B cell (primary cell): Measurements from ENCODE around the gene NUDT12. TPM values are rescaled to one million over a fixed set of nuclear protein-coding genes. Genes with fewer than 3 reads are reported as not detected.

Experiments
- ATAC-seq: fragments of 200-7000 bp; cut with Tn5 transposase; one replicate; pipeline ENCODE4 v1.10.0; 2021; ENCODE audit warnings: low read depth, mild to moderate bottlenecking, moderate number of reproducible peaks, moderate library complexity
- CTCF ChIA-PET: fragments of 350-600 bp; sonication (Branson Sonifier 250); formaldehyde crosslinking; loops from one replicate; lab custom pipeline; 2021; ENCODE audit warnings: antibody characterized with exemption, inconsistent platforms; lab: Charles Lee
- POLR2A ChIA-PET: fragments of 350-600 bp; sonication (Branson Sonifier 250); formaldehyde crosslinking; loops from one replicate; lab custom pipeline; 2021; ENCODE audit warnings: antibody characterized with exemption; lab: Charles Lee
- DNase-seq: peaks from one replicate; pipeline ENCODE4 v3.0.0; 2013
- H2AFZ ChIP-seq: 2 replicates; pipeline ENCODE4 v1.6.1; 2012; ENCODE audit warnings: mild to moderate bottlenecking, low read depth, low read length; ENCODE audit not compliant: insufficient read depth, poor library complexity, severe bottlenecking
- H3K27ac ChIP-seq, 2 donors: 1 replicate in 1 of 2; 2 replicates in 1 of 2; pipeline ENCODE4 v1.5.1; 2012 to 2013; ENCODE audit warnings: low read length in 2 of 2, mild to moderate bottlenecking in 2 of 2, moderate library complexity in 1 of 2
- H3K27me3 ChIP-seq, 4 experiments: fragments of 200-600 bp in 1 of 4; sonication (generic) in 1 of 4; replicated peaks in 1 of 4; 1 replicate in 2 of 4; 2 replicates in 2 of 4; pipeline versions ENCODE4 v1.6.1 to v1.7.0; 2013 to 2016; ENCODE audit warnings: low read length in 3 of 4, mild to moderate bottlenecking in 2 of 4, mixed read lengths in 1 of 4, moderate library complexity in 1 of 4; ENCODE audit not compliant: insufficient read depth in 4 of 4, control insufficient read depth in 3 of 4; ENCODE audit errors: control extremely low read depth in 1 of 4
- H3K36me3 ChIP-seq, 2 experiments: replicated peaks in 1 of 2; 1 replicate in 1 of 2; 2 replicates in 1 of 2; pipeline versions ENCODE4 v1.6.1 to v1.7.1; 2013; ENCODE audit warnings: low read length in 1 of 2; ENCODE audit not compliant: insufficient read depth in 2 of 2, control insufficient read depth in 1 of 2; ENCODE audit errors: control extremely low read depth in 1 of 2, extremely low read depth in 1 of 2
- H3K4me1 ChIP-seq, 2 donors: fragments of 200-600 bp in 1 of 2; sonication (generic) in 1 of 2; 1 replicate in 1 of 2; 2 replicates in 1 of 2; pipeline versions ENCODE4 v1.5.1 to v1.6.1; 2013 to 2017; ENCODE audit warnings: low read length in 2 of 2; ENCODE audit not compliant: control insufficient read depth in 2 of 2, insufficient read depth in 2 of 2
- H3K4me2 ChIP-seq: replicated peaks from 2 replicates; pipeline ENCODE3; 2012; ENCODE audit warnings: mild to moderate bottlenecking, low read depth, low read length; ENCODE audit not compliant: poor library complexity, severe bottlenecking
- H3K4me3 ChIP-seq, 5 experiments: fragments of 200-600 bp in 1 of 5; sonication (generic) in 1 of 5; 1 replicate in 3 of 5; 2 replicates in 2 of 5; pipeline versions ENCODE4 v1.5.1 to v1.7.0; 2011 to 2016; ENCODE audit warnings: low read length in 4 of 5, mild to moderate bottlenecking in 4 of 5, low read depth in 2 of 5, control low read depth in 1 of 5, moderate library complexity in 1 of 5; ENCODE audit not compliant: insufficient read depth in 1 of 5; ENCODE audit errors: control extremely low read depth in 1 of 5, extremely low read depth in 1 of 5
- H3K79me2 ChIP-seq: fragments of 200-600 bp; sonication (generic); one replicate; pipeline ENCODE4 v1.6.0; 2016; ENCODE audit warnings: low read length; ENCODE audit not compliant: control insufficient read depth, insufficient read depth
- H3K9ac ChIP-seq: fragments of 200-600 bp; sonication (generic); 2 replicates; pipeline ENCODE4 v1.6.1; 2017; ENCODE audit warnings: mild to moderate bottlenecking, low read length, moderate library complexity
- H3K9me3 ChIP-seq, 3 donors: one replicate each; pipeline versions ENCODE4 v1.6.1 to v1.7.1; 2013; ENCODE audit warnings: low read length in 2 of 3; ENCODE audit not compliant: control insufficient read depth in 2 of 3, insufficient read depth in 1 of 3; ENCODE audit errors: control extremely low read depth in 1 of 3
- H4K20me1 ChIP-seq: 2 replicates; pipeline ENCODE4 v1.6.0; 2012; ENCODE audit warnings: mild to moderate bottlenecking, low read length; ENCODE audit not compliant: insufficient read depth, control insufficient read depth, poor library complexity, severe bottlenecking
- H3K27ac Mint-ChIP-seq: one replicate; pipeline ENCODE4 v1.8.0; 2021; ENCODE audit warnings: mixed read lengths
- H3K27me3 Mint-ChIP-seq: one replicate; pipeline ENCODE4 v1.8.0; 2021; ENCODE audit warnings: mixed read lengths
- H3K4me1 Mint-ChIP-seq: one replicate; pipeline ENCODE4 v1.8.0; 2021; ENCODE audit warnings: mixed read lengths
- H3K4me3 Mint-ChIP-seq: one replicate; pipeline ENCODE4 v1.8.0; 2021; ENCODE audit warnings: mixed read lengths
- H3K9me3 Mint-ChIP-seq: one replicate; pipeline ENCODE4 v1.8.0; 2022; ENCODE audit warnings: mixed read lengths; ENCODE audit not compliant: insufficient read depth
- EZH2 ChIP-seq: IDR thresholded peaks from 2 replicates; pipeline ENCODE4 v1.6.1; 2012; ENCODE audit warnings: borderline replicate concordance, low read depth, mild to moderate bottlenecking, moderate library complexity, low read length; ENCODE audit not compliant: insufficient read depth, poor library complexity, severe bottlenecking
- WGBS: methylation state at CpG from one replicate; pipeline ENCODE4 v1.1.5; 2013; ENCODE audit warnings: missing lambda C conversion rate; ENCODE audit not compliant: insufficient coverage; 5-methylcytosine and 5-hydroxymethylcytosine counted together
- intact Hi-C: fragments of 100-400 bp; cut with micrococcal nuclease; formaldehyde crosslinking; loops from one replicate; pipeline ENCODE4 v1.10.0; 2022
- polyA plus RNA-seq: library from polyadenylated mRNA; depleted of rRNA; stranded (reverse); fragments of >200 nt; gene quantifications from 2 replicates; pipeline ENCODE4 v1.2.3, GENCODE V29; 2012
- total RNA-seq, 2 donors: library from RNA; stranded (reverse); fragments of 120-200 nt in 1 of 2; gene quantifications; 1 replicate in 1 of 2; 2 replicates in 1 of 2; pipeline versions ENCODE4 v1.2.3 to v1.2.4, GENCODE V29; 2013 to 2022
- TF ChIP-seq, protein P1 (sequence below): fragments of 200-600 bp; IDR thresholded peaks from one replicate; pipeline ENCODE4 v1.8.0; 2022; ENCODE audit warnings: antibody characterized with exemption, mild to moderate bottlenecking

The NUDT12 gene
- total and polyA plus RNA-seq, 2 donors (not counting 1 experiment from before 2014, with no cell fraction given): 0.97 to 2.6 TPM

DNA sequence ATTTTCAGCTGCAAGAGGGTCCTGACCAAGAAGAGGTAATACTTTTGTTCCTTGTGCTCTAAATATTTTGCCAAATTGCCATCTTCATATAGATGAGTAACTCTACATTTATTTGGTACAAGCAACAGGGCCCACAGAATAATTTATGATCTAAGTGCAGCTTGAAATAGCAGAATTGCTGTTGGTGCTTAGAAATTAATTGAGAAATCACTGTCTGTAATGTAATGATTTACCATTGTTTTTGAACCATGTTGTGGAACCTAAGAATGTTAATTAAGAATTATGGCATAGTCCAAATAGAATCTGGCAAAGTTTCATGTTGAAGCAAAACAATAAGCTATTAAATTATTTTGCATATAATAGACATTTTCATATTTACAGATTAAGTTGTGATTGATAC lies 44.8 kb upstream of the NUDT12 start:
- no peak overlapping the region for H2AFZ ChIP-seq
- Mint-ChIP-seq H3K9me3 (no peaks in the 10 kb centered on the region), H3K4me1 (no peaks in the 10 kb centered on the region), H3K27me3 (no peaks in the 10 kb centered on the region), H3K27ac (no peak overlapping the region), H3K4me3 (no peak overlapping the region)
- ChIA-PET CTCF (no interaction called here), POLR2A (no interaction called here)
- no peaks in the 10 kb centered on the region for H3K36me3 ChIP-seq
- no peaks in the 10 kb centered on the region for H3K4me1 ChIP-seq
- no peak overlapping the region for H3K9ac ChIP-seq
- H3K79me2 ChIP-seq: no peaks in the 10 kb centered on the region
- H3K27ac ChIP-seq: no peak overlapping the region
- H3K9me3 ChIP-seq: peaks cover 0 to 4% (median 1%) of the 10 kb centered on the region in 3 donors
- no peak overlapping the region for H3K4me3 ChIP-seq
- H3K4me2 ChIP-seq: no peak overlapping the region
- H4K20me1 ChIP-seq: no peaks in the 10 kb centered on the region
- no peak for TF ChIP-seq EZH2
- TF ChIP-seq, protein P1, sequence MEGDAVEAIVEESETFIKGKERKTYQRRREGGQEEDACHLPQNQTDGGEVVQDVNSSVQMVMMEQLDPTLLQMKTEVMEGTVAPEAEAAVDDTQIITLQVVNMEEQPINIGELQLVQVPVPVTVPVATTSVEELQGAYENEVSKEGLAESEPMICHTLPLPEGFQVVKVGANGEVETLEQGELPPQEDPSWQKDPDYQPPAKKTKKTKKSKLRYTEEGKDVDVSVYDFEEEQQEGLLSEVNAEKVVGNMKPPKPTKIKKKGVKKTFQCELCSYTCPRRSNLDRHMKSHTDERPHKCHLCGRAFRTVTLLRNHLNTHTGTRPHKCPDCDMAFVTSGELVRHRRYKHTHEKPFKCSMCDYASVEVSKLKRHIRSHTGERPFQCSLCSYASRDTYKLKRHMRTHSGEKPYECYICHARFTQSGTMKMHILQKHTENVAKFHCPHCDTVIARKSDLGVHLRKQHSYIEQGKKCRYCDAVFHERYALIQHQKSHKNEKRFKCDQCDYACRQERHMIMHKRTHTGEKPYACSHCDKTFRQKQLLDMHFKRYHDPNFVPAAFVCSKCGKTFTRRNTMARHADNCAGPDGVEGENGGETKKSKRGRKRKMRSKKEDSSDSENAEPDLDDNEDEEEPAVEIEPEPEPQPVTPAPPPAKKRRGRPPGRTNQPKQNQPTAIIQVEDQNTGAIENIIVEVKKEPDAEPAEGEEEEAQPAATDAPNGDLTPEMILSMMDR: no peak
- intact Hi-C loops: no loop called here
- ATAC-seq (no peak), DNase-seq (no peak)
- no peaks in the 10 kb centered on the region for H3K27me3 ChIP-seq

DNA sequence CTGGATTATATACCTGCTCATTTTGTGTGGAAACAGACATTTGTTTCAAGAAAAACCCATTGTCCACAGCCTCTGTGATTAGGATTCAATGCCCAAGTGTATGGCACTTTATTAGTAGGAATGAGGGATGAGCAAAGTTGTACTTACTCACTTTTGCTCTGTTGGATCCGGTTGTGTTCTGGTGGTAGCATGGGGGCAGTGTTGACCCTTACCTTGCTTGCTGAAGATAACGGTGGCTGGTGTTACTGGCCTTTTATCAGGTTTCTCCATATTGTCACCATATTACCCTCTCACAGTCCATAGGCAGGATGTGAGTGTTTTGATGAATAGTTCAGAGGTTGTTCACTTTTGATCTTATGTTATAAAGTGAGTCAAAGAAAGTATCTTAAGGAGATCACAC lies 42.7 kb upstream of the NUDT12 start:
- TF ChIP-seq, protein P1: no peak
- TF ChIP-seq EZH2: no peak
- H4K20me1 ChIP-seq: no peaks in the 10 kb centered on the region
- intact Hi-C loops: no loop called here
- H3K79me2 ChIP-seq: no peaks in the 10 kb centered on the region
- H3K4me3 Mint-ChIP-seq: no peak overlapping the region
- H3K9me3 ChIP-seq: peaks cover 0 to 4% (median 1%) of the 10 kb centered on the region in 3 donors
- no peak overlapping the region for H3K27ac ChIP-seq
- POLR2A ChIA-PET: no interaction called here
- H3K4me1 Mint-ChIP-seq: no peaks in the 10 kb centered on the region
- no peaks in the 10 kb centered on the region for H3K4me1 ChIP-seq
- H3K4me3 ChIP-seq: no peak overlapping the region
- H3K27me3 ChIP-seq: no peaks in the 10 kb centered on the region
- no CpG with 5 or more reads among the region's 2 CpGs for WGBS
- CTCF ChIA-PET: no interaction called here
- no peaks in the 10 kb centered on the region for H3K27me3 Mint-ChIP-seq
- no peak overlapping the region for H3K4me2 ChIP-seq
- DNase-seq: no peak
- H2AFZ ChIP-seq: no peak overlapping the region
- H3K27ac Mint-ChIP-seq: no peak overlapping the region
- ATAC-seq: no peak
- no peak overlapping the region for H3K9ac ChIP-seq
- H3K36me3 ChIP-seq: no peaks in the 10 kb centered on the region
- no peaks in the 10 kb centered on the region for H3K9me3 Mint-ChIP-seq
